GM18868 (cell line): ENCODE measurements around the gene CD52.

Source experiments
- ATAC-seq: cut with Tn5 transposase; IDR thresholded peaks from one replicate; pipeline ENCODE4 v1.9.1; 2021; ENCODE audit warnings: mild to moderate bottlenecking, moderate library complexity; ENCODE audit not compliant: unreplicated experiment

CD52 gene

GRCh38 chr1:26317612-26318337 is at the start of gene CD52:
CD52 (plus strand) TSS chr1:26317958; CDS start chr1:26318018, 60 bp downstream.
- peak; percentile 35 for ATAC-seq

- no peak for ATAC-seq
Observed at GRCh38 chr1:26268290-26269197, 49.2 kb upstream of the CD52 start.

- no peak for ATAC-seq
Observed at GRCh38 chr1:26269198-26269550, 48.6 kb upstream of the CD52 start.

GRCh38 chr1:26274801-26275425 is 42.8 kb upstream of the CD52 start:
- no peak for ATAC-seq

GRCh38 chr1:26275580-26276431 is 42.0 kb upstream of the CD52 start:
- ATAC-seq, result no peak

GRCh38 chr1:26276432-26276838 is 41.3 kb upstream of the CD52 start:
- no peak for ATAC-seq

GRCh38 chr1:26277261-26277661 is 40.5 kb upstream of the CD52 start:
- ATAC-seq, result no peak

GRCh38 chr1:26277719-26278118 is 40.0 kb upstream of the CD52 start:
- no peak for ATAC-seq

GRCh38 chr1:26278303-26278702 is 39.5 kb upstream of the CD52 start:
- no peak for ATAC-seq

GRCh38 chr1:26278724-26279455 is 38.9 kb upstream of the CD52 start:
- ATAC-seq, result no peak

GRCh38 chr1:26279456-26280332 is 38.1 kb upstream of the CD52 start, which contains the start of gene SH3BGRL3:
SH3BGRL3 (plus strand) TSS chr1:26280086; CDS start chr1:26280156, 70 bp downstream.
- ATAC-seq, result peak; percentile 65

GRCh38 chr1:26280333-26281042 is 37.3 kb upstream of the CD52 start:
- ATAC-seq, result no peak

GRCh38 chr1:26281091-26281958 is 36.4 kb upstream of the CD52 start:
- no peak for ATAC-seq

GRCh38 chr1:26281971-26282370 is 35.8 kb upstream of the CD52 start:
- no peak for ATAC-seq

- no peak for ATAC-seq
Observed at GRCh38 chr1:26282401-26282918, 35.3 kb upstream of the CD52 start.

GRCh38 chr1:26283279-26283853 is 34.4 kb upstream of the CD52 start:
- no peak for ATAC-seq
